HEK293 (cell line): ENCODE measurements around the gene DRD4.

Experiments used
- CTCF ChIA-PET: fragments of 350-600 bp; formaldehyde crosslinking; extraction: SDS; loops from one replicate; lab custom pipeline; 2021; ENCODE audit warnings: antibody characterized with exemption; lab: Yijun Ruan, JAX
- POLR2A ChIA-PET: fragments of 300-600 bp; formaldehyde crosslinking; extraction: SDS; loops from one replicate; lab custom pipeline; 2020; ENCODE audit warnings: antibody characterized with exemption, inconsistent platforms; lab: Yijun Ruan, JAX
- H3K27ac ChIP-seq: fragments of 200-500 bp; sonication (Bioruptor generic); 2 replicates; pipeline ENCODE4 v1.5.1; 2014; ENCODE audit warnings: low read depth, low read length, control low read depth, inconsistent platforms; ENCODE audit errors: extremely low read depth
- H3K36me3 ChIP-seq, 2 experiments: fragments of 200-500 bp in 1 of 2; sonication (Bioruptor generic) in 1 of 2; 1 replicate in 1 of 2; 2 replicates in 1 of 2; pipeline ENCODE4 v1.5.1; 2014 to 2017; ENCODE audit warnings: inconsistent platforms in 2 of 2, low read length in 2 of 2; ENCODE audit not compliant: control insufficient read depth in 2 of 2, insufficient read depth in 1 of 2
- H3K4me1 ChIP-seq: fragments of 200-500 bp; sonication (Bioruptor generic); 2 replicates; pipeline ENCODE4 v1.5.1; 2014; ENCODE audit warnings: mild to moderate bottlenecking, low read length, inconsistent platforms; ENCODE audit not compliant: control insufficient read depth, insufficient read depth
- H3K4me3 ChIP-seq: 2 replicates; pipeline ENCODE4 v1.5.1; 2011; ENCODE audit warnings: low read depth, mild to moderate bottlenecking, control low read depth, low read length, moderate library complexity
- H3K9me3 ChIP-seq: fragments of 200-500 bp; sonication (Bioruptor generic); 2 replicates; pipeline ENCODE4 v1.5.1; 2014; ENCODE audit warnings: low read depth, low read length, inconsistent platforms; ENCODE audit not compliant: control insufficient read depth, insufficient read depth
- INSM2 ChIP-seq: fragments of 450-650 bp; formaldehyde crosslinking; IDR thresholded peaks from 2 replicates; pipeline ENCODE4 v1.5.1; 2016; ENCODE audit warnings: missing biosample characterization, missing genetic modification characterization
- PRDM10 ChIP-seq: fragments of 450-650 bp; formaldehyde crosslinking; IDR thresholded peaks from 2 replicates; pipeline ENCODE4 v1.5.1; 2016; ENCODE audit warnings: missing biosample characterization, missing genetic modification characterization
- ZBTB1 ChIP-seq: fragments of 450-650 bp; formaldehyde crosslinking; IDR thresholded peaks from 2 replicates; pipeline ENCODE4 v1.5.1; 2016; ENCODE audit warnings: missing biosample characterization, missing genetic modification characterization
- ZBTB20 ChIP-seq: fragments of 450-650 bp; formaldehyde crosslinking; IDR thresholded peaks from 2 replicates; pipeline ENCODE4 v1.5.1; 2016; ENCODE audit warnings: missing biosample characterization, missing genetic modification characterization
- ZNF266 ChIP-seq: fragments of 450-650 bp; formaldehyde crosslinking; IDR thresholded peaks from 2 replicates; pipeline ENCODE4 v1.5.1; 2016; ENCODE audit warnings: missing biosample characterization, missing genetic modification characterization, low read depth
- ZNF513 ChIP-seq: fragments of 450-650 bp; IDR thresholded peaks from 2 replicates; pipeline ENCODE4 v1.5.1; 2018; ENCODE audit warnings: missing biosample characterization, missing genetic modification characterization
- ZNF585B ChIP-seq: fragments of 450-650 bp; formaldehyde crosslinking; IDR thresholded peaks from 2 replicates; pipeline ENCODE4 v1.5.1; 2016; ENCODE audit warnings: missing biosample characterization, missing genetic modification characterization
- ZNF610 ChIP-seq: fragments of 450-650 bp; formaldehyde crosslinking; IDR thresholded peaks from 2 replicates; pipeline ENCODE4 v1.5.1; 2016; ENCODE audit warnings: missing biosample characterization, missing genetic modification characterization, borderline replicate concordance
- ZNF623 ChIP-seq: fragments of 450-650 bp; formaldehyde crosslinking; IDR thresholded peaks from 2 replicates; pipeline ENCODE4 v1.5.1; 2016; ENCODE audit warnings: missing biosample characterization, missing genetic modification characterization
- ZNF654 ChIP-seq: fragments of 450-650 bp; formaldehyde crosslinking; IDR thresholded peaks from 2 replicates; pipeline ENCODE4 v1.5.1; 2016; ENCODE audit warnings: low read depth, missing biosample characterization, missing genetic modification characterization
- ZNF670 ChIP-seq: fragments of 450-650 bp; formaldehyde crosslinking; IDR thresholded peaks from 2 replicates; pipeline ENCODE4 v1.5.1; 2016; ENCODE audit warnings: missing biosample characterization, missing genetic modification characterization, low read depth
- ZNF692 ChIP-seq: fragments of 450-650 bp; formaldehyde crosslinking; IDR thresholded peaks from 2 replicates; pipeline ENCODE4 v1.5.1; 2016; ENCODE audit warnings: missing biosample characterization, missing genetic modification characterization
- ZNF785 ChIP-seq: fragments of 450-650 bp; formaldehyde crosslinking; IDR thresholded peaks from 2 replicates; pipeline ENCODE4 v1.5.1; 2016; ENCODE audit warnings: missing biosample characterization, missing genetic modification characterization
- ZSCAN18 ChIP-seq: fragments of 450-650 bp; formaldehyde crosslinking; IDR thresholded peaks from 2 replicates; pipeline ENCODE4 v1.5.1; 2016; ENCODE audit warnings: missing biosample characterization, missing genetic modification characterization
- ZXDB ChIP-seq: fragments of 450-650 bp; formaldehyde crosslinking; IDR thresholded peaks from 2 replicates; pipeline ENCODE4 v1.5.1; 2016; ENCODE audit warnings: missing biosample characterization, missing genetic modification characterization

DRD4 gene

GRCh38 chr11:612961-613300 lies 24.1 kb upstream of the DRD4 start:
- H3K36me3 ChIP-seq = peaks cover 0 to 68% of the 10 kb centered on the region in 2 experiments; a peak in 1 of 3 replicates

More at GRCh38 chr11:612961-613300, 24.1 kb upstream of the DRD4 start:
- POLR2A ChIA-PET = interaction anchor here (0.6 to 2.2 kb wide), 4 partner anchors 37 to 164 kb away, joined by 5 to 10 read pairs (median 5); partner anchors contain the start of genes GATD1 and PHRF1
- H3K4me3 ChIP-seq = no peak overlapping the region
- CTCF ChIA-PET = interaction anchor here (0.6 to 2.2 kb wide), 3 partner anchors 22 to 58 kb away, joined by 3 to 9 read pairs (median 4); no protein-coding TSS in a partner anchor
- TF ChIP-seq ZNF610 (no peak), ZNF266 (tag by site-specific recombination) (no peak), ZBTB20 (tag by site-specific recombination) (no peak), ZSCAN18 (no peak), ZBTB1 (no peak), INSM2 (tag by site-specific recombination) (no peak), ZNF670 (tag by site-specific recombination) (no peak), ZXDB (tag by site-specific recombination) (no peak), ZNF692 (tag by site-specific recombination) (no peak), ZNF623 (no peak), ZNF654 (tag by site-specific recombination) (no peak), PRDM10 (no peak), ZNF785 (tag by site-specific recombination) (no peak), ZNF513 (tag by site-specific recombination) (no peak), ZNF585B (tag by site-specific recombination) (no peak)
- H3K4me1 ChIP-seq = no peaks in the 10 kb centered on the region
- H3K9me3 ChIP-seq = no peaks in the 10 kb centered on the region
- H3K27ac ChIP-seq = no peak overlapping the region
